Measurements from ENCODE around the gene CRYBG2. TPM values are rescaled to one million over a fixed set of nuclear protein-coding genes. Genes with fewer than 3 reads are reported as not detected.

Gene CRYBG2
- polyA plus RNA-seq, 1 donor (not counting 4 experiments of a cell fraction or from before 2014, with no cell fraction given), result 7.9 TPM

DNA sequence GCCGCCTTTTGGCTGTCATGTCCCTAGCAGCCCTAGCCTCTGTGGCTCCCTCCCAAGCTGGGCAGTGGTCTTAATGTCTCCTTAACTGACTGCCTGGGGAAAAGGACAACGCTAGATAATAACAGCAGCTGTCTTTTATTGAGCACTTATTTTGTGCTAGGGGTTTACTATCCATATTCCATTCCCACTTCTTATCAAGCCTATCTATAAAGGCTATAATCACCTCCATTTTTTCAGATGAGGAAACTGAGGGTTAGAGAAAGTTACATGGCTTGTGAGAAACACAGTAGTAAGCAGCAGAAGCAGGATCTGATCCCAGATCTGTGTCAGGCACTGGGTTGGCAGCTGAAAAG lies 67.9 kb downstream of the CRYBG2 start:
- no peak for FAIRE-seq
- Histone ChIP-seq H3K4me2 (ENCODE audit: control insufficient read depth, extremely low read depth, insufficient read depth, low read depth, low read length) (no peak overlapping the region), H4K20me1 (ENCODE audit: control insufficient read depth, extremely low read depth, insufficient read depth, low read length) (peaks cover 14% of the 10 kb centered on the region), H3K9me3 (ENCODE audit: control insufficient read depth, low read depth, low read length) (no peaks in the 10 kb centered on the region), H3K79me2 (ENCODE audit: control insufficient read depth, insufficient read depth, low read length) (peaks cover 11% of the 10 kb centered on the region), H3K36me3 (ENCODE audit: control insufficient read depth in 2 of 2, extremely low read depth in 1 of 2, insufficient read depth in 2 of 2, low read length in 2 of 2) (peaks cover 15 to 24% of the 10 kb centered on the region in 2 experiments), H3K4me3 (ENCODE audit: control insufficient read depth in 2 of 3, extremely low read depth in 1 of 3, insufficient read depth in 2 of 3, low read depth in 1 of 3, low read length in 3 of 3) (no peak overlapping the region), H3K27me3 (ENCODE audit: control insufficient read depth, extremely low read depth, insufficient read depth, low read length) (no peaks in the 10 kb centered on the region), H3K9ac (ENCODE audit: control insufficient read depth, extremely low read depth, insufficient read depth, low read length) (no peak overlapping the region), H2AFZ (ENCODE audit: control insufficient read depth, low read length) (no peak overlapping the region), H3K9me1 (ENCODE audit: control insufficient read depth, extremely low read depth, insufficient read depth, low read length) (peaks cover 3% of the 10 kb centered on the region), H3K4me1 (ENCODE audit: control insufficient read depth, extremely low read depth, insufficient read depth, low read length) (peaks cover 39% of the 10 kb centered on the region), H3K27ac (ENCODE audit: control insufficient read depth, insufficient read depth, low read length) (no peak overlapping the region)
- DNase-seq (ENCODE audit: low read depth, low spot score), result no peak
- dilution Hi-C loops (cut with MboI; ENCODE audit: extremely low pct_ligation_motif_present, low sequenced_read_pairs), result no loop called here
- TF ChIP-seq CTCF (optimal IDR thresholded peaks at IDR 0.05 in 1 of 3, IDR thresholded peaks at IDR 0.05 in 1 of 3, conservative IDR thresholded peaks at IDR 0.05 in 1 of 3; ENCODE audit: extremely low read depth in 1 of 3, insufficient read depth in 2 of 3, low read length in 3 of 3) (no peak), EZH2 (IDR thresholded peaks at IDR 0.05; ENCODE audit: low read length) (no peak)

GRCh38 chr1:26285366-26286063 lies 68.4 kb downstream of the CRYBG2 start:
- peaks cover 17 to 27% of the 10 kb centered on the region in 2 experiments for H3K36me3 ChIP-seq (ENCODE audit: control insufficient read depth in 2 of 2, extremely low read depth in 1 of 2, insufficient read depth in 2 of 2, low read length in 2 of 2)
- peaks cover 3% of the 10 kb centered on the region for H3K9me1 ChIP-seq (ENCODE audit: control insufficient read depth, extremely low read depth, insufficient read depth, low read length)
- peaks cover 16% of the 10 kb centered on the region for H3K79me2 ChIP-seq (ENCODE audit: control insufficient read depth, insufficient read depth, low read length)
- H3K9me3 ChIP-seq (ENCODE audit: control insufficient read depth, low read depth, low read length), result no peaks in the 10 kb centered on the region
- peaks cover 14% of the 10 kb centered on the region for H4K20me1 ChIP-seq (ENCODE audit: control insufficient read depth, extremely low read depth, insufficient read depth, low read length)
- no peak overlapping the region for H3K9ac ChIP-seq (ENCODE audit: control insufficient read depth, extremely low read depth, insufficient read depth, low read length)
- H3K27me3 ChIP-seq (ENCODE audit: control insufficient read depth, extremely low read depth, insufficient read depth, low read length), result no peaks in the 10 kb centered on the region
- FAIRE-seq, result no peak
- H3K4me3 ChIP-seq (ENCODE audit: control insufficient read depth in 2 of 3, extremely low read depth in 1 of 3, insufficient read depth in 2 of 3, low read depth in 1 of 3, low read length in 3 of 3), result no peak overlapping the region
- no peak overlapping the region for H3K4me2 ChIP-seq (ENCODE audit: control insufficient read depth, extremely low read depth, insufficient read depth, low read depth, low read length)
- dilution Hi-C loops (cut with MboI; ENCODE audit: extremely low pct_ligation_motif_present, low sequenced_read_pairs), result no loop called here
- H3K27ac ChIP-seq (ENCODE audit: control insufficient read depth, insufficient read depth, low read length), result no peak overlapping the region
- H3K4me1 ChIP-seq (ENCODE audit: control insufficient read depth, extremely low read depth, insufficient read depth, low read length), result peaks cover 42% of the 10 kb centered on the region
- DNase-seq (ENCODE audit: low read depth, low spot score), result no peak
- H2AFZ ChIP-seq (ENCODE audit: control insufficient read depth, low read length), result no peak overlapping the region
- TF ChIP-seq EZH2 (IDR thresholded peaks at IDR 0.05; ENCODE audit: low read length), result no peak
- TF ChIP-seq CTCF (optimal IDR thresholded peaks at IDR 0.05 in 1 of 3, IDR thresholded peaks at IDR 0.05 in 1 of 3, conservative IDR thresholded peaks at IDR 0.05 in 1 of 3; ENCODE audit: extremely low read depth in 1 of 3, insufficient read depth in 2 of 3, low read length in 3 of 3), result peak in 2 of 3 experiments; percentile 52 to 59
